ENCODE results near the gene DNAJB4. TPM values are rescaled to one million over a fixed set of nuclear protein-coding genes. Genes with fewer than 3 reads are reported as not detected.

Gene DNAJB4
- total RNA-seq, 1 donor from 2014 or later = 40.6 TPM

GRCh38 chr1:78033797-78034172 lies 29.0 kb downstream of the DNAJB4 start:
- no peaks in the 10 kb centered on the region for H3F3A ChIP-seq (ENCODE audit: low read depth)

GRCh38 chr1:78035121-78035520 lies 30.4 kb downstream of the DNAJB4 start:
- H3K4me1 Mint-ChIP-seq = no peaks in the 10 kb centered on the region
- H3K9me3 Mint-ChIP-seq = no peaks in the 10 kb centered on the region
- no peaks in the 10 kb centered on the region for H3K4me1 ChIP-seq
- no peaks in the 10 kb centered on the region for H4K20me1 ChIP-seq (ENCODE audit: low read depth)
- H3K27ac Mint-ChIP-seq = no peak overlapping the region
- no peaks in the 10 kb centered on the region for H3K36me3 Mint-ChIP-seq
- H3K4me3 ChIP-seq = no peak overlapping the region
- no peak overlapping the region for H3K4me2 ChIP-seq
- DNase-seq (ENCODE audit: low spot score) = no peak
- no peak overlapping the region for H3K4me3 Mint-ChIP-seq
- no peaks in the 10 kb centered on the region for H3F3A ChIP-seq (ENCODE audit: low read depth)
- H2AFZ ChIP-seq (replicated peaks) = no peak overlapping the region
- no peaks in the 10 kb centered on the region for H3K27me3 Mint-ChIP-seq (ENCODE audit: insufficient read depth, low read depth)
- H3K9ac ChIP-seq = no peak overlapping the region
- H3K79me2 ChIP-seq (ENCODE audit: low read depth) = no peaks in the 10 kb centered on the region
- no peaks in the 10 kb centered on the region for H3K36me3 ChIP-seq
- H3K27me3 ChIP-seq = no peaks in the 10 kb centered on the region
- TF ChIP-seq EZH2phosphoT487 (IDR thresholded peaks at IDR 0.05) (no peak), CTCF (IDR thresholded peaks at IDR 0.05) (no peak), EZH2 (IDR thresholded peaks at IDR 0.05) (no peak)
- H3K9me3 ChIP-seq (ENCODE audit: low read depth) = no peaks in the 10 kb centered on the region
- no peak overlapping the region for H3K27ac ChIP-seq

More at GRCh38 chr1:78033797-78034172, 29.0 kb downstream of the DNAJB4 start:
- no peak overlapping the region for H3K27ac Mint-ChIP-seq
- H3K9me3 Mint-ChIP-seq = no peaks in the 10 kb centered on the region
- H3K27me3 Mint-ChIP-seq (ENCODE audit: insufficient read depth, low read depth) = no peaks in the 10 kb centered on the region
- H3K4me3 ChIP-seq = no peak overlapping the region
- no peaks in the 10 kb centered on the region for H3K4me1 ChIP-seq
- no peak overlapping the region for H3K27ac ChIP-seq
- no peaks in the 10 kb centered on the region for H3K36me3 Mint-ChIP-seq
- no peak for DNase-seq (ENCODE audit: low spot score)
- no peak overlapping the region for H2AFZ ChIP-seq (replicated peaks)
- H3K4me1 Mint-ChIP-seq = no peaks in the 10 kb centered on the region
- H3K4me3 Mint-ChIP-seq = no peak overlapping the region
- no peak overlapping the region for H3K9ac ChIP-seq
- H3K4me2 ChIP-seq = no peak overlapping the region
- H3K36me3 ChIP-seq = no peaks in the 10 kb centered on the region
- no peaks in the 10 kb centered on the region for H3K27me3 ChIP-seq
- H4K20me1 ChIP-seq (ENCODE audit: low read depth) = no peaks in the 10 kb centered on the region
- no peaks in the 10 kb centered on the region for H3K9me3 ChIP-seq (ENCODE audit: low read depth)
- no peaks in the 10 kb centered on the region for H3K79me2 ChIP-seq (ENCODE audit: low read depth)
- TF ChIP-seq EZH2 (IDR thresholded peaks at IDR 0.05) (no peak), CTCF (IDR thresholded peaks at IDR 0.05) (no peak), EZH2phosphoT487 (IDR thresholded peaks at IDR 0.05) (no peak)

GRCh38 chr1:78036450-78036849 lies 31.7 kb downstream of the DNAJB4 start:
- H3K4me1 ChIP-seq = no peaks in the 10 kb centered on the region
- H3K27ac Mint-ChIP-seq = no peak overlapping the region
- no peak for DNase-seq (ENCODE audit: low spot score)
- H3K36me3 Mint-ChIP-seq = no peaks in the 10 kb centered on the region
- no peak overlapping the region for H3K4me3 ChIP-seq
- no peak overlapping the region for H2AFZ ChIP-seq (replicated peaks)
- no peaks in the 10 kb centered on the region for H4K20me1 ChIP-seq (ENCODE audit: low read depth)
- H3K4me3 Mint-ChIP-seq = no peak overlapping the region
- H3K4me2 ChIP-seq = no peak overlapping the region
- H3K9me3 Mint-ChIP-seq = no peaks in the 10 kb centered on the region
- H3K27ac ChIP-seq = no peak overlapping the region
- no peaks in the 10 kb centered on the region for H3K36me3 ChIP-seq
- no peaks in the 10 kb centered on the region for H3K79me2 ChIP-seq (ENCODE audit: low read depth)
- no peak for TF ChIP-seq EZH2 (IDR thresholded peaks at IDR 0.05)
- no peak overlapping the region for H3K9ac ChIP-seq
- H3K4me1 Mint-ChIP-seq = no peaks in the 10 kb centered on the region
- H3K27me3 Mint-ChIP-seq (ENCODE audit: insufficient read depth, low read depth) = no peaks in the 10 kb centered on the region
- no peaks in the 10 kb centered on the region for H3K9me3 ChIP-seq (ENCODE audit: low read depth)
- no peaks in the 10 kb centered on the region for H3K27me3 ChIP-seq
- no peaks in the 10 kb centered on the region for H3F3A ChIP-seq (ENCODE audit: low read depth)

- TF ChIP-seq EZH2phosphoT487 (IDR thresholded peaks at IDR 0.05) (no peak), EZH2 (IDR thresholded peaks at IDR 0.05) (no peak), CTCF (IDR thresholded peaks at IDR 0.05) (no peak)
Measured at GRCh38 chr1:78038071-78038470, 33.3 kb downstream of the DNAJB4 start.

More at GRCh38 chr1:78038071-78038470, 33.3 kb downstream of the DNAJB4 start:
- H3K9me3 Mint-ChIP-seq = no peaks in the 10 kb centered on the region
- peaks cover 6% of the 10 kb centered on the region for H3K27me3 ChIP-seq
- no peak overlapping the region for H3K4me2 ChIP-seq
- no peaks in the 10 kb centered on the region for H4K20me1 ChIP-seq (ENCODE audit: low read depth)
- no peaks in the 10 kb centered on the region for H3F3A ChIP-seq (ENCODE audit: low read depth)
- no peak overlapping the region for H3K4me3 Mint-ChIP-seq
- no peak overlapping the region for H3K9ac ChIP-seq
- H3K36me3 ChIP-seq = no peaks in the 10 kb centered on the region
- peaks cover under 1% of the 10 kb centered on the region for H3K27me3 Mint-ChIP-seq (ENCODE audit: insufficient read depth, low read depth)
- H3K79me2 ChIP-seq (ENCODE audit: low read depth) = no peaks in the 10 kb centered on the region
- no peaks in the 10 kb centered on the region for H3K9me3 ChIP-seq (ENCODE audit: low read depth)
- no peaks in the 10 kb centered on the region for H3K4me1 Mint-ChIP-seq
- H3K27ac ChIP-seq = no peak overlapping the region
- H3K27ac Mint-ChIP-seq = no peak overlapping the region
- no peaks in the 10 kb centered on the region for H3K36me3 Mint-ChIP-seq
- H3K4me3 ChIP-seq = no peak overlapping the region
- H2AFZ ChIP-seq (replicated peaks) = no peak overlapping the region
- H3K4me1 ChIP-seq = no peaks in the 10 kb centered on the region
- DNase-seq (ENCODE audit: low spot score) = no peak
